ENCODE results near the gene CPLX4.

Gene CPLX4

DNA sequence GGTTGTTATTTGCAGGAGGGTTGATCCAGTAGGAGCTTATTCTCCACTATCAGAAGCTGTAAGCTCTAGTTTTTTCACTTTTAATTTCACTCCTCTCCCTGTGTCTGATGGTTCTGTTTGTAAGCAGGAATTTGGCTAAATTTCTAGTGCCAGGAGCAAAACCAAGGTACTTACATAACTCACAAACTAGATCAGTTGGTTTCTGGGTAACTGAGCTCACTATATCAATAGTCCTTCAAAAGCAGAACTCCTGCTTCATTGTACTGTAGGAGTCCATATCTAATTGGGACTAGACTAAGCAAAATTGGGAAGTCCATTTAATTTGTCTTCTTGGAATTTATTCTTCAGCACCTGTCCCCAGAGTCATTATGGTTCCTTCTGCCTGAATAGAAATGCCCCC, 25.1 kb downstream of the CPLX4 start:
- FAIRE-seq (no peak), DNase-seq (ENCODE audit: insufficient read length, low spot score) (no peak)
- no peak for TF ChIP-seq POLR2A (IDR thresholded peaks at IDR 0.05; ENCODE audit: low read depth, low read length)

DNA sequence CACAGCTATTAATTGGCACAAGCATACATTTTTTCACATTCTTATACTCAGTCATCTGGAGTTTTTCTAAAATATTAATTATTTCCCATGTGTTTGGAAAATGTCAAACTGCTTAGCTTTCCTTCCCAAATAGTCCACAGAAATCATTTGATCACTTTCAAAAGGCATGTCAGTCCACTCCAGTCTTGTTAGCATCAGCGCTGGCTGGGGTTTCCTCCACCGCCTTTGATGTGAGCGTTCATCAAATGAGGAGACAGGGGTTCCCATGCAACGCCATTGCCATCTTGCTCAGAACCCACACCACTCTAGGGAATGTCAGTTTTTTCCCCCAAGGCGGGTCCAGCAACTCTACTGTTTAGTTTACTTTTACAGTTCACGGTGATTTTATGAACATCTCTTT, 32.1 kb downstream of the CPLX4 start:
- FAIRE-seq (no peak), DNase-seq (ENCODE audit: insufficient read length, low spot score) (no peak)
- TF ChIP-seq POLR2A (IDR thresholded peaks at IDR 0.05; ENCODE audit: low read depth, low read length): no peak

DNA sequence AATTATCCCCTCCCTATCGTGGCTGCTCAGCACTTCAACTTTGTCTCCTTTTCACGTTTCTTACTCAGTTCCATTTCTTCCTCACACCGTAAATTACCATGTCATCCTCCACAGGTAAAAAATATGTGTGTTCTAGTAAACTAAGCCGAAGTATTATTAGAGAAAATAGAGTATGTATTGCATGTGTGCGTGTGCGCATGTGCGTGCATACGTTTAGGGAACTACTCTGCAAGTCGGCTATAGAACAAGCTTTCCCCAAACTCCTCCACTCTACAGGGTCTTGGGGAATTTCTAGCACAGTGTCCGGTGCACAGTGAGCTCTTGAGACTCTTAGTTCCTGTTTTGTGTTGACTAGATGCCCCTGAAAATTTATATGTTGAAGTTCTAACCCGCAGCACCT, 36.1 kb downstream of the CPLX4 start:
- TF ChIP-seq POLR2A (IDR thresholded peaks at IDR 0.05; ENCODE audit: low read depth, low read length): no peak
- no peak for FAIRE-seq
- DNase-seq (ENCODE audit: insufficient read length, low spot score): no peak

DNA sequence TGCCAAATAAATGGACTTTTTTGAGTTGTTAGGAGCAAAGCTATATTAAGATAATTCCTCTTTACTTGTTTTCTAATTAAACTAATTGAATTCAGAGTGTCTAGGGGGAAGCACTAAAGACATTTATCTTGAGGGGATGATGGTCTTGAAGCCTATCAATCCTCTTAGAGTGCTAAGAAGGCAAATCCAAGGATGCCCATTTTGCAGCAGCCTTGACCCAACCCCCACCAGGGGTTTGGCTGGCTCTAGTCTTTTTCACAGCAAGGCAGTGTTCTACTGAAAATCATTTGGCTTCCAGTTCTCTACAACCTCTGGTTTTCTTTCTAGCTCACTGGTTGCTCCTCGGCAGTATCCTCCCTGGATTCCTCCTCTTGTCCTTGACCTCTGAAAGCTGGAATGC, 38.7 kb downstream of the CPLX4 start:
- no peak for FAIRE-seq
- no peak for DNase-seq (ENCODE audit: insufficient read length, low spot score)
- no peak for TF ChIP-seq POLR2A (IDR thresholded peaks at IDR 0.05; ENCODE audit: low read depth, low read length)

DNA sequence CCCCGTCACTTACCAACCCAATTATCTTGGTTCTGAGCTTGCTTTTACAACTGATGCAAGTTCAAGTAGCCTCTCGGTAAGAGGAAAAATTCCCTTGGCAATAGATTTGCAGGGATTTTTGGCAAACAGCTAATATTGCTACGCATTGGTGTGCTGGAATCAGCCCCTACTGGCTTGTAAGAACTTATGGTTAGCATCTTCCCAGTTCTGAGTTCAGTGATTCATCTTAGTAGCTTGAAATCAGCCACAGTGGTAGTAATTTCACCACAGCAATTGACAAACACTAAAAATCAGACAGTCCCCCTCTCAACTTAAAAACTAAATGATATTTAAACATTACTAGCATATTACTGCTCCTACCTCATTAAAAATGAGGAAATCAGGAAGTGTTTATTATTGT, 39.3 kb downstream of the CPLX4 start:
- FAIRE-seq: no peak
- no peak for DNase-seq (ENCODE audit: insufficient read length, low spot score)
- TF ChIP-seq POLR2A (IDR thresholded peaks at IDR 0.05; ENCODE audit: low read depth, low read length): no peak

DNA sequence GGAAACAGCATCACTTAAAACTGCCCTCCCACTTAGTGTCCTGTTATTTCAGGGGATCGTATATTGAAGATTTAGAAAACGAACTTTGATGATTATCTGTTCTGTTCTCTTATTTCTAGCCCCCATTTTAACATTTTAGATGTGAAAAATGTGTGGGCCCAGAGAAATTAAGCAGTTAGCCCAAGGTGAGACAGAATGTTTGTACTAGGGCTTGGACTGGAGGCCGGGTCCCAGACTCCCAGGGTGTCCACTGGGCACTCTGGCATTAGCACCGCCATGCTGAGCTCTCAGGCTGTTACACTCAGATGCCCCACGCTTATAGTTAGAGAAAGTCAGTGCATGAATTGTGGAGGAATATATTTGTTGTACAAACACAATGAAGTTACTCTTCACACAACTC, 39.7 kb downstream of the CPLX4 start:
- FAIRE-seq (no peak), DNase-seq (ENCODE audit: insufficient read length, low spot score) (no peak)
- no peak for TF ChIP-seq POLR2A (IDR thresholded peaks at IDR 0.05; ENCODE audit: low read depth, low read length)

DNA sequence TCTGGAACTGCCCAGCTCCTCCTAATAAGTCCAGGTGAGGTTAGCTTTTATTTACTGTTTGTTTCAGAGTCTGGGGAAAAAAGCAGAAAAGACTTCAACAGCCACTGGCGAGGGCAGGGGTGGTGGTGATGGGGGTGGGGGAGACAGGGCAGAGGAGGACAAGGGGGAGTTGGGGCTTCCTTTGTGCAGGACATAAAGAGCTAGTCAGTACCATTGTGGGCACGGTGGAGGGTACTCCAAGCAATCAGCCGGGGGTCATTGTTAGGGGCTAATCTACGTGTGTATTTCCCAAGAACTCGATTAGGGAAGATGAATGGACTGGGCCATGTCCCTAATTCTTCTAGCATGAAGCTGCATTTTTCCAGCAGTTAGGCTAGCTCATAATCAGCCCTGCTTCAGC, 42.4 kb downstream of the CPLX4 start:
- no peak for TF ChIP-seq POLR2A (IDR thresholded peaks at IDR 0.05; ENCODE audit: low read depth, low read length)
- FAIRE-seq (no peak), DNase-seq (ENCODE audit: insufficient read length, low spot score) (no peak)

DNA sequence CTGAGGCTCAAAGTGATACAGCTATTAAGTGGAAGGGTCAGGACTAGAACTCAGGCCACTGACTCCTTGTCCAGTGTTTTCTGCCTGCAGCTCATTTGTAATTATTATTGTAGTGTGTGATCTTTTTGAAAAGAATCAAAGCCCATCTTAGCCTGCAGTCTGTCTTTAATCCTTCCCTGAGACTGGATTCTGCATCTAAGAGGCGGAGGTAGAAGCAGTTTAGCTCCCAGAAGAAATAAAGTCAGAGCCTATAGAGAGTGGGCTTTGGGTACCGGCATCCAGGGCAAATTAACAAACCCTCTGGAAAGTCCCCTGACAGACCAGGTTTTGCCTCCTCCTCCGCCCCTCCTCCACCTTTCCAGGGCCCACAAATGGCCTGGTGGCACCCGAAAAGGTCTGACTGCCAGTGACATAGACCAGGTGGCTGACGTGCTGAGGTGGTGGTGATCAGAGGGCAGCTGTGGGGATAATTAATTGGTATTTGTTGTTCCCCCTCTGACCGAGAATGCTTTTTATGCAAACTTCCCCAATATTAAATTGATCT, 43.0 kb downstream of the CPLX4 start:
- TF ChIP-seq POLR2A (IDR thresholded peaks at IDR 0.05; ENCODE audit: low read depth, low read length): no peak
- no peak for FAIRE-seq
- DNase-seq (ENCODE audit: insufficient read length, low spot score): no peak

DNA sequence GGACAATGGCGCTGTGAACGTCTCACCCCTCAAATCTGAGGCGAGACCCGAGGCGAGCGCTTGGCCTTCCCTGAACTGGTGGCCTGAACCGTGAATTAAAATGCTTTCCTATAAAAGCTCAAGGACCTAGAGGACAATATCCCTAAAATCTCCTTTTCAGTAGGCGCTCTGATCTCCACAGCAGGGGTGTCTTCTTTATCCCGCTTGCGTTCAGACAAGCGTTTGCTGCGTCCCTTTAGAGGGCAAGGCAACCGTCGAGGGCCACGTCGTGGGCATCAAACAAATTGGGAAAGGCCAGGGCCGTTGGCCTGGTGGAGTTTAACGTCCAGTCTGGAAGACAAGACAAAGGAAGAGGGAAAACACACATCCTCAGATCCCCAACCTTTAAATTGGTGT, 43.9 kb downstream of the CPLX4 start:
- DNase-seq (ENCODE audit: insufficient read length, low spot score) (no peak), FAIRE-seq (no peak)
- no peak for TF ChIP-seq POLR2A (IDR thresholded peaks at IDR 0.05; ENCODE audit: low read depth, low read length)

DNA sequence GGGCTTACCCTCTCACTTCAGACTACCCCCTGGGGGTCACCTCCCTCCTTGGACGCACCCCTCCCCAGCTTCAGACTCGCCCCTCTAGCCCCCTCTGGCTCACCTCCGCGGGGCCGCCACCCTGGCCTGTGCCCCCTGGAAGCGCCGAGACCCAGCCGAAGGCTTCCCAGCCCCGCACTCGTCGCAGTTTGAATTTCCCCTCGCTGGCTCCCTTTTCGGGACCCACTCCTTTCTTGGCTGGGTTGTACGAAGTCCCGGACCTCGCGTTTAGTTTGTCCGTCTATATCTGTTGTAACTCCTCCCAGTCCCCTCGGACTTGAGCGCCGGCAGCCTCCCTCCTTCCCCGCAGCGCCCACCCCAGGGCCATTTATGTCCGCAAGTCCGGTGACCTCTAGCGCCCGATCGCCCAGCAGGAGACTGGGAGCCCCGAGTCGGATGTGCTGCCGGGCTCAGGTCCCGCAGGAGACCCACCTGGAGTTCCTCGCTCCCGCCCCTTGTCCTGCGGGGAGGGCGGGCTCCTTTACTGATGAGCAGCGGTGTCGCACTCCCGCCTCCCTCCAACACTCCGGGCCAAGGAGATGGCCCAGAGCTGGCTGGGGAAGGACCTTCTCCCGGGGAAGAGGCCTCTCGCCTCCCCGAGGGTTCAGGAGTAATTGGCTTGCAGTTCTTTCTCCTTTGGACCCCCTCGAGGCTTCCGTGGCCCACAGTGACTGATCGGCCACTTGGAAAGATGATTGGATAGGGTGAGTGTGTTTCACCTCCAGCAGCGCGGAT, 44.5 kb downstream of the CPLX4 start:
- DNase-seq (ENCODE audit: insufficient read length, low spot score): no peak
- no peak for TF ChIP-seq POLR2A (IDR thresholded peaks at IDR 0.05; ENCODE audit: low read depth, low read length)
- FAIRE-seq: no peak

DNA sequence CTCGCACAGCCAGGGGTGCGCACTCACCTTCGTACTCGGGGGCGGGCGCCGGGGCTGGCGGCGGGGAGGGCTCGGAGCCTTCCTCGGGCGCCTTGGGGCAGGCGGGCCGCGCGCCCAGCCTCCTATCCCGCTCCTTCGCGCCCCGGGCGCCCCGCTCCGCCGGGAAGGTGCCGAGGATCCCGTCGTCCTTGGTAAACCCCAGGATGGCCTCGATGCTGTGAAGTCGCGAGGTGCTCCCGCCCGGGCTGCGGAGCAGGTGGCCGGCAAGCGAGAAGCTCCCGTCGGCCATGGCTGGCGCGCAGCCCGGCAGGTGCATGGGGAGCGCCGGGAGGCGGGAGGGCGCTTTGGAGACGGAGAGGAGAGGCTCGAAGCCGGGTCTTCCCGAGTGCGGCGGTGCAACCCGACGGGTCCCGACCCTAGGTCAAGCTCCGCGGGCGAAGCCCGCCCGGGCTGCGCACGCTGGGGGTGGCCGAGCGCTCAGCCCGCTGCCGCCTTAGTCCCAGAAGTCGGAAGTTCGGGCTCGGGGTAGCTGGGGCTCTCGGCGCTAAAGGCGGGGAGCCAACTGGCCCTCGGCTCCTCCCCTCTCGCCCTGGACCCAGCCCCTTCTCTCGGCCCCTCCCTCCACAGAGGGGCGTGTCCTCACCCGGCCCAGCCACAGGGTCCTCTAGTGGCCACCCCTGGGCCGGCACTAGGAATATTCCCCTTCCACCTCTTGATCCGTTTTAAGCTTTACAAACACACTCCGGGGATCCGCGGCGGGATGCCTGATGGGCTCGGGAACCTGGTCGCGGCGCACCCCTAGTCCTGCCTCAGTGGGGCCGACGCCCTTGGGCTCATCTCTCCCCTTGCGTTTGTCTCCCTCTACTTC, 45.3 kb downstream of the CPLX4 start, which contains the start of gene RAX:
TSS of gene RAX (minus strand) at position 564 of the 868 bp plus-strand sequence. CDS start at position 316, 248 bp downstream.
- FAIRE-seq (no peak), DNase-seq (ENCODE audit: insufficient read length, low spot score) (no peak)
- TF ChIP-seq POLR2A (IDR thresholded peaks at IDR 0.05; ENCODE audit: low read depth, low read length): no peak

DNA sequence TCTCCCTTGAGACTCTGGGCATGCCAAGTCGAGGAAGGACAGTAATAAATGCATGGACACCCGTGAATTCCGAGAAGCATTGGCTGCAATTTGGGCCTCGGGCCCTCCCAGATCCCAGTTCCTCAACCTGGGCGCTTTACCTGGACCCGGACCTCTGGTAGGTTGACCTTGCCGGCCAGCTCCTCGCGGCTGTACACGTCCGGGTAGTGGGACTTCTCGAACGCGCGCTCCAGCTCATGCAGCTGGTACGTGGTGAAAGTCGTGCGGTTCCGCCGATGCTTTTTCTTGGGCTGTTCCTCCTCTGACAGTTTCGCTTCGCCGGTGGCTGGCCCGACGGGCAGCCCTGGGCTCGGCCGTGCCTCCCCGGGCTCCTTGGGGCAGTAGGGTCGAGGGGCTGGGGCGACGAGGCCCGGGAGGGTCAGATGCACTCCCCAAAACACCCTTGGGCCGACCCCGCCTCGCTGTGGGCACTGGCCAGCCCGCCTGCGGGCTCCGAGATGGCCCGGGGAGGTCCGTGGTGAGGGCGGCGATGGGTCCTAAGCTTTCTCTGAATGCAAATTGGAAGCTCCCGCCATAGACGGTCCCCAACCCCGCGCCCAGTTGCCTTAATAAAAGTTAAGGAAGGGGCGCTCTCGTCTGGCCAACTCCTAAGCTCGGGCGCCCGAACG, 46.1 kb downstream of the CPLX4 start:
- FAIRE-seq: no peak
- no peak for DNase-seq (ENCODE audit: insufficient read length, low spot score)
- no peak for TF ChIP-seq POLR2A (IDR thresholded peaks at IDR 0.05; ENCODE audit: low read depth, low read length)

DNA sequence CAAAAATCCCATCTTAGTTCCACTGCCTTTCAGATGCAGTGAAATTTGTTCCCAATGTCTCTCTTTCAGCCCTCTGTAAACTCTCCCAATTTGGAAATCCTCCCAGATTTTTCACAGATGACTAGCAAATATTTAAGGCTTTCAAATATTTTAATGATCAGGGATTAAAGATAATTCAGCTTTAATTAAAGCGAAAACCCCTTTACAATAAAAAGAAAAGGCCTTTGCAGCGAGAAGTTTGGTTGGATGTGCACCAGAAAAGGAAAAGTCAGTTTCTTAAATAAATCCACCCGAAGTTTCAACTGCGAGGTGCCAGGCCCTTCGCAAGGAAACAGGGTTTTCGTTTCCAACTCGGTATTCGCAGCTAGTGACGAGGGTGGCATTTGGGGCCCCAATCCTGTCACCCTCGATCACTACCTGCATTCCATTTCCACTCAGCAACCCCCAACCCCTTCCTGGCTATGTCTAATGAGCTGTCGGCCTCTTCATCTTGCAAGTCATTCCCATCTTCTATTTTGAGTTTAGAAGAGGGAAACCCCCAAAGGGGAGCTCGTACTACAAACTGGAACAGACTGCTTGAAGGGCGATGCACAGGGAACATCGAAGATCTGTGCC, 46.7 kb downstream of the CPLX4 start:
- DNase-seq (ENCODE audit: insufficient read length, low spot score) (no peak), FAIRE-seq (no peak)
- TF ChIP-seq POLR2A (IDR thresholded peaks at IDR 0.05; ENCODE audit: low read depth, low read length): no peak
